Umbilical cord (tissue), 2 donors: ENCODE results near the gene SEPSECS. TPM values are rescaled to one million over a fixed set of nuclear protein-coding genes. Genes with fewer than 3 reads are reported as not detected.

Source experiments
- DNase-seq: peaks from one replicate; pipeline ENCODE4 v3.0.0-alpha.2; 2015; ENCODE audit warnings: low spot score
- total RNA-seq: library from RNA; depleted of rRNA; stranded (reverse); fragments of >200 nt; gene quantifications from one replicate; pipeline ENCODE4 v1.2.3, GENCODE V29; 2014; ENCODE audit warnings: low replicate concordance; ENCODE audit not compliant: insufficient read depth

Gene SEPSECS
- 42.4 TPM for total RNA-seq

DNA sequence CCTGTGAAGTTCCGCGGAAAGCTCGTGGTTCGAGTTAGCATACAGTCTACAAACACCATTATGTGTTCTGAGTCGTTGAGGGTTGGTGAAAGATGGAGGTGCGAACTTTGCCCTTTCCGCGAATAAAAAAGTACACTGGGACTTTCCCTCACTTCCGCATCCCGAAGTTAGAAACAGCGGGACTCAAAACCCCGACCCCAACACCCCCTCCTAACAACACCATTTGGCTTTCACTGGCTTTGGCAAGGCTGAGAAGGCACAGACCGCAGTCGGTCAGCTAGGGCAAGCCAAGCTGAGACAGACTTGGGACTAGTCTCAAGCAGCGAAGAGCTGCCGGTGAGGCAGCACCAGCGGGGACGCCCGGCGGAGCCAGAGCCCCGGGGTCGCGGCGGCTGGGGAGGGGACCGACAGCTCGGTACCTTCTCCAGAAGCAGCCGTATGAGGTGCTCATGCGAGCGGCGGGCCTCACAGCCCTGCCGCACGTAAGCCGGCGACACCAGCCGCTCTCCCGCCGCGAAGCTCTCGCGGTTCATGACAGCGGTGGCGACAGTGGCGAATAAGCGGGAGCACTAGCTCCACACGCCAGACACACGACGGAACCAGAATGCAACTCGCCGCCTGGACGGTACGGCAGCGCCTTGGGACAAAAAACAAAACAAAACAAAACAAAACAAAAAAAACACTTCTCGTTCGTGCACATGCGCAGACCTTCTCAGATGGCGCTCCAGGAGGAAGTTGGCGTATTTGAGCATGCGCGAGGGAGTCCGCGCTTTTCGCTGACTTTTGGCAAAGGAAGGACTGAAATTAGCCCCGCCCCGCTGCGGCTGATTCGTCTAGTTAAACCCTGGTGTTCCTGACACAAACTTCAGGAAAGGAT, at the start of gene SEPSECS:
Gene SEPSECS (minus strand): TSS at position 613 of the 877 bp plus-strand sequence. CDS start 80 bp downstream, at position 533.
- DNase-seq: peak; percentile 99

DNA sequence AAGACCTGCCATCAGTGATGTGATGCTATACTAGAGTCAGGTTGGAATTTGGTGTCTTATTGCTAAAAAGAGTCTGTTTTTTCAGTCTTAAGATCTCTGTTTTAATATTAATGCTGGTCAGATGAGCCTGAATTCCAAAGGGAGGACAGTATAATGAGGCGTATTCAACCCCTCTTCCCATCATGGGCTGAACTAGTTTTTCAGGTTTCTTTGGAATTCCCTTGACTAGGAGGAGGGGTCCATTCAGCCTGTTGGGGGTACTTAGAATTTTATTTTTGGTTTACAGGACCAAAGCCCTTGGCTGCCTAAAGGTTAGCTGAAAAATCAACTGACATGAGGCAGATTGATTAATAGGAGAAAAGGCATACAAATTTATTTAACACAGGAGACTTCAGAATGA, 49.5 kb upstream of the SEPSECS start:
- no peak for DNase-seq

DNA sequence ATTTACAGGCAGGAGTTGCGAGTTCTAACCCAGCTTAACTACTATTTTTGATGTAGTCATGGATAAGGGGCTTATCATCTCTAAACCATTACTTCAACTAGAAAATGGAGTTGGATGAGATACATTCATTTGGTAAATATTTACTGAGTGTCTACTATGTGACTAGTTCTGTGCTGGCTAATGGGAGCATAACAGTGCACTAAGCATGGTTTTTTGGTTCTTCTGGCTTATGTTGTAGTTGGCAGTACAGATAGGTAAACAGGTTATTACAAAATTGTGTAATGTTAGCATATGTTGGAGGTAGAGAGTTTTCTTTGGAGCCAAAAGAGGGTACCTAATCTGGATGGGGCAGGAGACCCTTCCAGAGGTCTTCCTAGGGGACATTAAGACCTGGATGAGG, 47.7 kb upstream of the SEPSECS start:
- no peak for DNase-seq

DNA sequence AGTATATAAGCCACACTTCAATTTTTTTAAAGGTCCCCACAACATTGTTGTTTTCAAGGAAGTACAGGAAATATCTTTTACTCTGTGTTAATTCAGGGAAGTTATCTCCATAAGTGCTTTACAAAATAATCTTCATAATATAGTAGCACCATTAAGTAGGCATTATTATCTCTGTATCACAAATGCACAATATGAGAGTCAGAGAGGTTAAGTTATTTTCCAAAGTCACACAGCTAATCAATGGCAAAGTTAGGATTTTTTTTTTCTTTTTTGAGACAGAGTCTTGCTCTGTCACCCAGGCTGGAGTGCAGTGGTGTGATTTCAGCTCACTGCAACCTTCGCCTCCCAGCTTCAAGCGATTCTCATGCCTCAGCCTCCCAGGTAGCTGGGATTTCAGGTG, 38.5 kb upstream of the SEPSECS start:
- no peak for DNase-seq

DNA sequence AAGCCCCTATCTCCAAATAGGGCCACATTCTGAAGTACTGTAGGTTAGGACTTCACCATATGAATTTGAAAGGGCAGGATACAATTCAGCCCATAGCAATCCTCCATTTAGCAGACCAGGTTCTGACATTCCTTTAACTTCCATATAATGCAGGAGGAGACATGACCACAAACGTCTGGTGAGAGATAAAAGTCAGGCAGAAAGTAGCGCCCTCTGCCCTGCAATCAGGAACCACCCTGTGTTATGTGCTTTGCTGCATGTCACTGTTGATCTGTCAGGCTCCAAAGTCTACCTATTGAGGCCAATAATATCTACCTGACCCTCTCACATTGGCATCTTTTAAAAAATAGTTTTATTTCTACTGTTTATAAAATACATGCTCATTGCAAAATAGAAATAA, 30.2 kb upstream of the SEPSECS start:
- DNase-seq: no peak

DNA sequence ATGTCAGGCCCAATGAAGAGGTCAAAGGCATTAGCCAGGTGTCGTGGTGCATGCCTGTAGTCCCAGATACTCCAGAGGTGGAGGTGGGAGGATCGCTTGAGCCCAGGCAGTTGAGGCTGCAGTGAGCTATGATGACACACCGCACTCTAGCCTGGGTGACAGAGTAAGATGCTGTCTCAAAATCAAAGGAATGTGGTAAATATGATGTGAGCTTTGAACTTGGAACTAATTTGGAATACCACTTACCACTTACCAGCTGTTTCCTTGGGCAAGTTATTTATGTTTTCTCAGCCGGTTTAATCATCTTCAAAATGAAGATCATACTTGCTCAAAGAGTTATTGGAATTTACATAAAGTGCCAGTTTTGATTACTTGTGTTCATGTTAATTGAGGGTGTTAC, 23.8 kb upstream of the SEPSECS start:
- no peak for DNase-seq

DNA sequence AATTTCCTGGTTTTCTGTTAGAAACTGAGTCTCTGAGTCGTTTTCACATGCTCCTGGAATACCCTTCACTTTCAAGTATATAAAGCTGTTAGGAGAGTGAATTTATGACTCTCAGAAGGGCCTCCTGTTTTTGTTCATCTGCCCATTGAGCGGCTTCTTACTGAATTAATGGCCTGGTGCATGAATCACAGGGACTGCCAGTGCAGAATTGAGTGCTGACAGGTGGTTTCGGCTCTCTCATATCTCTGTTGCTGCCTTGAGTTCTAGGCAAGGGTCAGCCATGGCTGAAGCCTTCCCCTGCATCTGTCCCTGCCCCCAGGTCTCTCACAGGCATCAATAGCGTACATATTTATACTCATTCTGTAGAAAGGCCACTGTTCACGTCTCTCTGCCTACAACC, 22.7 kb upstream of the SEPSECS start:
- DNase-seq: no peak

DNA sequence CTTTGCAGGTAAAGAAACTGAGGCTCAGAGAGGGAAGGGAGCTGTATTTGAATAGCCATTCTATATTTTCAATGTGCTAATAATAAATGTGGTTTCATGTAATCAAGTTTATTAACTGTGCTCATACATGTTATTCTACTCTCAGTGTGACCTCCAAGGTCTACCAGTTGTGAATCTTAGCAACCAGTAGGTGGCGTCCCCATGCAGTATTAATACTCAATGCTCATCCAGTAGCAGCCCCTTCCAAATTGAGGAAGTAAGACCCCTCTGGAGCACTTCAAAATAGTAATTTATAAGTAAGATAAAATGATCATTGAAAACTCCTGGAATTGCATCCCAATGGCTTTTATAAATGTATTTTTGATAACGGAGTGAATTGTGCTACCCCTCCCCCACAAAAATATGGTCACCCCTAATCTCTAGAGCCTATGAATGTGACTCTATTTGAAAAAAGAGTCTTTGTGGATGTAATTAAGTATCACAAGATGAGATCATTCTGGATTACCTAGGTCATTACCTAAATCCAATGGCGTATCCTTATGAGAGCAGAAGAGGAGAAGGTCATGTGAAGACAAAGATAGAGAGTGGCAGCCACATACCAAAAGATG, 20.4 kb upstream of the SEPSECS start:
- peak; percentile 10 for DNase-seq

DNA sequence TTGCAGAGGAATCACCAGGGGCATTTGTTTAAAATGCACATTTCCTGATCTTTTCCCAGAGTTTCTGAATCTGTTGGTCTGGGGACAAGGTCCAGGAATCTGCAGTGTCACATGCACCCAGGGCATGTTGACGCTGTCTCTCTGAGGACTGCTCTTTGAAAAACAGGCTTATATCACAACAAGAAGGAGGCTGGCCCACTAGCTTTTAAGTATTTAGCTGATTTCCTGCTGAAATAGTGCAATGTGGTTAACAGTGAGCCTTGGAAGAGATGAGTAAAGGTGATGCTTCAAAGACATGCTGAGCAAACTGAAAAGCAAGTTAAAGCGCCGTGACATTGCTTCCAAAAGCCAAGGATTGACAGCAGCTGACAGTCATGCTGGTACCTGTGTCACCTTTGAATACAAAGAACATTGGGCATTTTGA, 18.6 kb upstream of the SEPSECS start:
- no peak for DNase-seq

DNA sequence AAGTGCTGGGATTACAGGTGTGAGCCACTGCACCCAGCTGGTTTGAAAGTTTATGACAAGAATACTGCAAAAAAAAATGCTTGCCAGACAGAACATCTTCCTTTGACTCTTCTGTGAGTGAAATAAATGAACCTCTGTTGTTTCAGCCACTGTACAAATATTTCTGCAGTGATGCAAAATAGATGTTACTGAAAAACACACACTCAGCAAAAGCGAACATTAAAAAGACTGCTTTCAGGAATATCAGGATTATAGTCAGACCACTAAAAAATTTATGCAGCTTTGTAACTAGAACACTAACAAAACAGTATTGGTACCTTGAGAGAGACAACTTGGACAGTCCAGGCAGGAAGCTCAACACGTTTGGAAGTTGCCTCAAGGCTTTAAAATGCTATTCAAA, 16.9 kb upstream of the SEPSECS start:
- DNase-seq: peak; percentile 27

DNA sequence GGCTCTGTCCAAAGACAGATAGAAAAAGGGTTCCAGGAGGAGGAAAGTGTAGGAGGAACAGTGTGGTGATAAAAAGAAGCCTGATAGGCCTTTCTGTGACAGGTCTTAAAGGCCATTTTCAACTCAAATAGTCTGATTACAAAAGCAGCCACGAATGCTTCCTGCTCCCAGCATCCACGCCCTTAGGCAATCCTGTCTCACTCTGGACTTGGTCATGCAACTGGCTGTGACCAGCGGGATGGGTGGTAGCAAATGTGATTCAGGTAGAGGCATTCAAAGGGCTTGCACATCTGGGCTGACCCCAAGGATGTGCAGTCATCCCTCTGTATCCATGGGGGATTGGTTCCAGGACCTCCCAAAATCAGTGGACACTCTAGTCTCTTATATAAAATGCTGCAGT, 14.4 kb upstream of the SEPSECS start:
- DNase-seq: no peak

DNA sequence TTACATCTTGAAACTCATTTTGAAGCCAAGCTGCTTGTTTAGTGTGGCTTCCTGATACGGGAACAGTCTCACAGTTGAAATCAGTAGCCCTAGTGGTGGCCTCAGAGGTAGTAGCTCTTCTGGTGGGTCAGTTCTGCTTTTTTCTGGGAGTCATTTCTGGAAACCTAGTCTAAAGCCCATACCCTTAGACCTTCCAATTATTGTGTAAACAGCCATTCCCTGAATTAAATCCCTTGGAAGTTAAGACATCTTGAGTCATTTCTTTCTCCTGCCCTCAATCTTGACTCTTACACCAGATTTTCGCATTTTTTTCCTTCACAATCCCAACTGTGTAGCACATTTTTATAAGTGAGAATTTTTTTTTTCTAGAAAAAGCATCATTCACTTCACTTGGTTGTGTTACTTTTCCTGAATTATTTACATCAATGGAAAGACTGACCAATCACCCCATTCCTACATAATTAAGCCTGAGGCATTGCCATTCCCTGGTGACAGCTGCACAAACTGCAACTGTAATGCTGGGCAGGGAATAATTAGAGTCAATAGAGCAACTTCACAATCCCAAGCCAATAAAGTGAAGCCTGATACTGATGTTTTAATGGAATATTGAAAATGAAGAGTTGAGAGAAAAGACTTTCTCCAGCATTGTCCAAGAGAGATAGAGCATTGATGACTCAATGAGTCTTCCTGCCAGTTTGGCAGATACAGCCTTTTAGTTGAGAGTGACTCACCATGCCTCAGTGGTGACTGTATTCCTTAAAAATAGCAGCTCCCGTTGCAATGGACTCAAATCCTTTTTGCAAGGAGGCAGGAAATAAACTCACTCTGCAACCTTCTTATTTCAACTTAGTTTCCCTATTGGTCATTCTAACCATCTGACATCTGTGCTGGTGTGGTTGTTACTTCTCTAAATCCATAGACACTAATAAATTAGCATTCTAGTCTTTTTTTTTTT, 13.0 kb upstream of the SEPSECS start:
- peak; percentile 95 for DNase-seq

DNA sequence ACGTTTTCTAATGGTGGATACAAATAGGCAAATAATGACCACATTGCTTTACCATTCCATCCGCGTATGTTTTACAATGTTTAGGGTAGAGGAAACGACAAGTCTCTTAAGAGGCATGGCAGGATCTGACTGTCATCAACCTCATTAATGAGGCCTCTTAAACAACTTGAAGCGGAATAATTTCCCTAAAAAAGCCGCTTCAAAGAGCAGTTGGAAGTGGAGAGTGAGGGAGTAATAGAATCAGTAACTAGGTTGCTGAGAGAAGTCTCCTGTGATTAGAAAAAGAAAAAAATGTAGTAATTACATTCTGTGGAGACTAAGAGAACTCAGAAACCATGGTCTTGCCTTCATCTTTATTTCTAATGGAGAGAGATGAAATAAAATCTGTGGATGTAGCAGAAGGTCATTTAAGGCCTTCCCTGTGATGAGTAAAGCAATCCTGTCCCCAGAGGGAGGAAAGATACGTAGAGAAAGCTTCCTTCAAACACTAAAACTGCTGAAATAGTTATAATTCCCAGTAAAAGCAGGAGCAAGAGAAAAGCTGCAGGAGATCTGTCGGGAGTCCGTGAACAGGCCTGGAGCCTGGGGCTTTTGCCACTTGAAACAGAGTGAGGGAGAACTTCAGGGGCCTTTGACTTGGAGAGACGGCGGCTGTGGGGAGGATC, 11.1 kb upstream of the SEPSECS start:
- DNase-seq: no peak

DNA sequence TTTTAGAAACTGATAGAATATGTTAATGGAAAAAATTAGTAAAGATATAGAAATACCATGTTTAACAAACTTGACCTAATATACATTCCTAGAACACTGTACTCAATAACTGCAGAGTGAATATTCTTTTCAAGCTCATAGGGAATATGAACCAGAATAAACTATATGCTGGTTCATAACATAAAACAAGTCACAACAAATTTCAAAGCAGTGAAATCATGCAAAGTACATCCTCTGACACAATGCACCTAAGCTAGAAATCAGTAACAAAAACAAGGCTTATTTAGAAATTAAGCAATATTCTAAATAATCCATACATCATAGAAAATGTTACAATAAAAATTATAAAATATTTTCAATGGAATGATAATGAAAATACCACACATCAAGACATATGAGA, 9.2 kb upstream of the SEPSECS start:
- no peak for DNase-seq

DNA sequence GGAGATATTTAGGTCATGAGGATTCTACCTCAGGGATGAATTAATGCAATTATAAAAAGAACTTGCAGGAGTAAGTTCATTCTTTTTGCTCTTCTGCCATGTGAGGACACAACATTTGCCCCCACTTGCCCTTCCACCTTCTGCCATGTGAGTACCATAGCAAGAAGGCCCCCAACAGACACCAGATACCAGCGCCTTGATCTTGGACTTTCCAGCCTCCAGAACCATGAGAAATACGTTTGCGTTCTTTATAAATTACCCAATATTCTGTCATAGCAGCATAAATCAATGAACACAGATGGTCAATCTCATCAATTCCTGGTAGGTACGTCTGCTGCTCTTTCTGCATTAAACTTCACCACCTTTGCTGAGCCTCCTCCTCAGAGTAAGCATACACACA, 5.7 kb upstream of the SEPSECS start:
- no peak for DNase-seq

DNA sequence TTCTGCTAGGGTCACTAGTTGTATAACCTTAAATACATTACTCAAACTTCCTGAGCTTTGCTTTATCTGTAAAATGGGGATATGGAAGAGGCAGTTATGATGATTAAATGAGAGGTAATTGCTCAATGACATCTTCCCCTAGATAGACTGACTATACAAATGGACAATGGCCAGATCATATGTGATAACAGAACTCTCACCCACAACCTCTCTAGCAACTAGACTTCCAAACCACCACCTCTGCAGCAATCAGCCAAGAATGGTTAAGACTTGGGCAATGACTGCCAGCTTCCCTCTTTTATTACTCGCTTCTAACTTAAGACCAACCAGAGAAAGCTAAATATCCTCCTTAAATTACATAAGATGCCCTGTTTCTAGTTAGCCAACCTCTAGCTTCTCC, 2.9 kb upstream of the SEPSECS start:
- no peak for DNase-seq

DNA sequence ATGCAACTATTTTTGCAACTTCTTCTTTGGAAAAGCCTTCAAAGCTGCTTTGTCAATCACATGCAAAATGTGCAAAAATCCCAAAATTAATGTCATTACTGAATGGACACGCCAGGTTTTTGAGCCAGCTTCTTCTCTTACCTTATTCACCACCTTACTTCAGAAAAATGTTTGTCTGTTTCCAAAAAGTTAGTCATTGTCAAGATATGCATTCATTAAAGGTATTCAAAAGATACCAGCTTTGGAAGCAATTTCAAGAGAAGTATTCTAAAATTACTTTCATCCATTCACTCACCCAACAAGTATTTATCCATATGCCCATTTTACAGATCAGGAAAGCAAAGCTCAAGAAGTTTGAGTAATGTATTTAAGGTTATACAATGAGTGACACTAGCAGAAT, 2.3 kb upstream of the SEPSECS start:
- no peak for DNase-seq

DNA sequence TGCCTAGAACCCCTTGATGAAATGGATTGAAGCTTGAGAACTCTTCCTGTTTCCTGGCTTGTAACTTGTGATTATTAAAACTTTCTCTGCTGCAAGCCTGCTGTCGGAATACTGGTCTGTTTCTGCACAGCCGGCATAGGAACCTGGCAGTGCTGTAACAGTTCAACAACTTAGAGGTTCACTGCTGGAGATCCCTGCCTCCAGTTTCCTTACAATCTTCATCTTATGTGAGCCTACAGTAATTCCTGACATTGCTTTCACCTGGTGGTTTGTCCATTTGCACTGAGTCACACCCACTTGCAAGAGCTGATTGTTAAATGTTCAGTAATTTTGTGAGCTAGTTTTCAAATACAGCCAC, 1.3 kb upstream of the SEPSECS start:
- DNase-seq: peak; percentile 11

DNA sequence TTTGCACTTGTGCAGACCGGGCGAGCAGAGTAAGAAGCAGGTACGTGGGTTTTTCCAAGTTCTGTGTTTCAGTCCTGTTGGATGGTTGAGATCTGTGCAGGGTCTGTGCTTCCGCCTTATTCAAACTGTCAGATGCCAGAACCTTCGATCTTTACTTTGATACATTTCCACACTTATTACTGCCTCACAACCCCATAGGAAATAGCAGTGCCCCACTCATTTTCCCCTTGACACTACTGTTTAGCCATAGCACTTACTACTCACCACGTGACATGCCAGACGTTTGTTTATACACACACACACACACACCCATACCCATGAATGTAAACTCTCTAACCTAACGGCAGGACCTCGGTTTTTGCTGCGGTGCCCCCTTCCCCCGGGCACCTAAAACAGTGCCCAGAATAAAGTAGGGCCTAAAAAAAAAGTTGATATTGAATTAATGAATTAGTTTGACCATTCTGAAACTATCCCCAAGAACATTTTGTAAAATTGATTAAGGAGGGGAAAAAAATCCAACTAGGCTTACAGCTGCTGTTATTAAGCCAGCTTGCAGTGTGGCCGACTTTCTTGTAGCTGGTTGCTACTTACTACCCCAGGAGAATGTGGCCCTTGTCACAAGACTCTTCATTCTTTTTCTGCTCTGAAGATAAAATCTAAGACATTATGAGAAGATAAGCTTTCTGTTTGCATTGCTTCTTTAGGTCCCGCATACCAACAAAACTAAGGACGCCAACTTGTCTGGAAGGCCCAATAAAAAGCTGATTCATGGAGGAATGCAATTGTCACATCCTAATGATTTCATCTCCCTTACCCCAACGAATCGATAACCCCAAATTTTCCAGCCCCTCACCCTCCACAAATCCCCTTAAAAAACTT, 704 bp upstream of the SEPSECS start:
- DNase-seq: peak; percentile 11

DNA sequence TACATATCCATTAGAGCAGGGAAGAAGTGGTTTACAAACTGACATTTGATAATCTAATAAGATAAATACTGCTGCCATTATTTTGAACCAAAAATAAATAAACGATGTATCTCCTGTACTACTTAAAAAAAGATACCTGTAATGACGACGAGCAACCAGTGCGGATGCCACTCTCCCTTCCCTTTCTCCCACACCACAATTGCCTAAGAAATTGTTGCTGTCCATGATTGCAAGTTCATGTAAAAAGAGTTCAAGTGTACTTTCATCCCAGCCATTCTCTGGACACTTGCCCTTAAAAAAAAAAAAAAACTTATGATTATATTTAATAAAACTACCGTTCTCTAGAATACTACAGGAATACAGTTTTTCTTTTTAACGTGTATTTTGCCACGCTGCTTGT, 1.4 kb downstream of the SEPSECS start:
- no peak for DNase-seq

DNA sequence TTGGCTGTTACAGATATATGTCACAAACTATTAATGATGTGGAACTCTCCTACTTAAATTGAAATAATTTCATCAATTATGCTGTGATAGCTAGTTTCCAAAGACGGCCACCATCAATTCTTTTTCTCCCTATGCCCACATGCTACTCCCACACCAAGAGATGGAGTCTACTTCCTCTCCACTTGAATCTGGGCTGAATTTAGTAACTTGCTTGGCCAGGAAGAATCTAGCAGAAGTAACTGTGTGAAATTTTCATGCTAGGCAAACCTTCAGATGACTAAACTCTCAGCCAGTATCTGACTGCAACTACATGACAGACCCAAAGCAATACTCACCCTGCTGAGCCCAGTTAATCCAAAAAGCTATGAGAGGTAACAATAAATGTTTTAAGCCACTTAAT, 3.2 kb downstream of the SEPSECS start:
- no peak for DNase-seq
